Thoracic aorta (tissue), 2 donors: ENCODE data around the gene RNF111. TPM values are rescaled to one million over a fixed set of nuclear protein-coding genes. Genes with fewer than 3 reads are reported as not detected.

Experiments used
- ATAC-seq: fragments of 150-250 bp; one replicate; pipeline ENCODE4 v1.8.0; 2017; ENCODE audit warnings: low read depth; ENCODE audit not compliant: insufficient number of reproducible peaks, low FRiP score
- DNase-seq: peaks from one replicate; pipeline ENCODE4 v3.0.0-alpha.2; 2020; ENCODE audit warnings: low spot score
- H3K27ac ChIP-seq, 2 donors: fragments of 200-600 bp; sonication (generic); 1 replicate in 1 of 2; 2 replicates in 1 of 2; pipeline ENCODE4 v1.5.1; 2016; ENCODE audit warnings: mild to moderate bottlenecking in 2 of 2, moderate library complexity in 2 of 2
- H3K27me3 ChIP-seq: fragments of 200-600 bp; sonication (generic); replicated peaks from 2 replicates; pipeline ENCODE4 v1.6.0; 2016; ENCODE audit warnings: mild to moderate bottlenecking; ENCODE audit not compliant: insufficient read depth
- H3K36me3 ChIP-seq: fragments of 200-600 bp; sonication (generic); one replicate; pipeline ENCODE4 v1.5.1; 2016
- H3K4me1 ChIP-seq, 2 donors: fragments of 200-600 bp; sonication (generic); 1 replicate in 1 of 2; 2 replicates in 1 of 2; pipeline versions ENCODE4 v1.5.1 to v1.6.0; 2016; ENCODE audit warnings: low read depth in 2 of 2, mild to moderate bottlenecking in 1 of 2; ENCODE audit not compliant: control insufficient read depth in 1 of 2
- H3K4me3 ChIP-seq: fragments of 200-600 bp; sonication (generic); 2 replicates; pipeline ENCODE4 v1.5.1; 2016; ENCODE audit warnings: mild to moderate bottlenecking
- H3K9me3 ChIP-seq: fragments of 200-600 bp; sonication (generic); 2 replicates; pipeline ENCODE4 v1.5.1; 2016
- CTCF ChIP-seq: fragments of 200-600 bp; sonication (generic); IDR thresholded peaks from one replicate; pipeline ENCODE4 v1.5.1; 2019; ENCODE audit warnings: antibody characterized with exemption
- total RNA-seq, 2 donors: library from RNA; depleted of rRNA; stranded (reverse); fragments of >200 nt; gene quantifications; one replicate each; pipeline versions ENCODE4 v1.1.0 to v1.2.3, GENCODE V29; 2016

Gene RNF111
- total RNA-seq, 2 donors from 2014 or later: 33.8 to 34.1 TPM

DNA sequence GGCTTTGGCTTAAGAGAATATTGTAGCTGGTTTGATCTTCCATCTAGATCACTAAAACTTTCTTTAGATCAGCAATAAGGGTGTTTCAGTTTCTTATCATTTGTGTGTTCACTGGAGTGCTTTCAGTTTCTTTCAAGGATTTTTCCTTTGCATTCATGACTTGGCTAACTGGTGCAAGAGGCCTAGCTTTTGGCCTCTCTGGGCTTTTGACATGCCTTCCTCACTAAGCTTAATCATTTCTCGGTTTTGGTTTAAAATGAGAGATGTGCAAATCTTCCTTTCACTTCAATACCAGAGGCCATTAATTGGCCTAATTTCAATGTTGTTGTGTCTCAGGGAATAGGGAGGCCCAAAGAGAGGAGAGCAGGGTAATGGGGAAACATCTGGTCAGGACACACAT lies 87.1 kb downstream of the RNF111 start:
- no peak overlapping the region for H3K27ac ChIP-seq
- no peaks in the 10 kb centered on the region for H3K4me1 ChIP-seq
- H3K36me3 ChIP-seq: peaks cover 7% of the 10 kb centered on the region
- DNase-seq (no peak), ATAC-seq (no peak)
- H3K9me3 ChIP-seq: peaks cover 2% of the 10 kb centered on the region
- TF ChIP-seq CTCF: no peak
- no peaks in the 10 kb centered on the region for H3K27me3 ChIP-seq
- H3K4me3 ChIP-seq: no peak overlapping the region

GRCh38 chr15:59087731-59088130 lies 100.3 kb downstream of the RNF111 start:
- no peaks in the 10 kb centered on the region for H3K9me3 ChIP-seq
- no peaks in the 10 kb centered on the region for H3K27me3 ChIP-seq
- H3K27ac ChIP-seq: no peak overlapping the region
- no peaks in the 10 kb centered on the region for H3K4me1 ChIP-seq
- peaks cover 39% of the 10 kb centered on the region for H3K36me3 ChIP-seq
- no peak for ATAC-seq
- DNase-seq: no peak
- no peak overlapping the region for H3K4me3 ChIP-seq
- TF ChIP-seq CTCF: no peak

GRCh38 chr15:59094077-59094476 lies 106.6 kb downstream of the RNF111 start:
- peaks cover 51% of the 10 kb centered on the region for H3K36me3 ChIP-seq
- no peak overlapping the region for H3K4me3 ChIP-seq
- no peaks in the 10 kb centered on the region for H3K27me3 ChIP-seq
- no peak for TF ChIP-seq CTCF
- no peak overlapping the region for H3K27ac ChIP-seq
- H3K9me3 ChIP-seq: no peaks in the 10 kb centered on the region
- ATAC-seq: no peak
- DNase-seq: no peak
- no peaks in the 10 kb centered on the region for H3K4me1 ChIP-seq

DNA sequence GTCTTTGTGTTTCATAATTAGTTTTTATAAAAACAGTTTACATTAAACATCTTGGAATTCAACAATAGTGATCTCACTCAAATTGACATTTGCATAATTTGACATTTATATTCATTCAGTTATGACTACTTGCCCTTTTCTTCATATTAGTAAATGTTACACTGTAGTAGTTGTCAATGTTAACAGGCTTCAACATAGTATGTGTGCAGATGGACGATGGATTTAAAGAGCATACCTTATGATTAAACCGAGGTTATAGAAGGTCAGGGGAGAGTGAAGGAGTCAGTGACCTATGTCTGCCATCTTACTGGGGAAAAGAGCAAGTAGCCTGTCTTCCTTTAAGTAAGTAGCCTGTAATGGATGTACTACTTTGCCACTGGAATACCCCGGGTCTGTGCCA lies 109.0 kb downstream of the RNF111 start:
- Histone ChIP-seq H3K36me3 (peaks cover 44% of the 10 kb centered on the region), H3K27me3 (no peaks in the 10 kb centered on the region)
- no peak for ATAC-seq

GRCh38 chr15:59099162-59099685 lies 111.8 kb downstream of the RNF111 start:
- Histone ChIP-seq H3K4me3 (no peak overlapping the region), H3K27me3 (no peaks in the 10 kb centered on the region), H3K4me1 (no peaks in the 10 kb centered on the region), H3K36me3 (peaks cover 28% of the 10 kb centered on the region), H3K27ac (no peak overlapping the region), H3K9me3 (no peaks in the 10 kb centered on the region)
- DNase-seq: no peak
- no peak for TF ChIP-seq CTCF
- no peak for ATAC-seq

More for the DNA sequence above, 109.0 kb downstream of the RNF111 start:
- DNase-seq: no peak
- Histone ChIP-seq H3K27ac (no peak overlapping the region), H3K4me3 (no peak overlapping the region), H3K9me3 (no peaks in the 10 kb centered on the region), H3K4me1 (no peaks in the 10 kb centered on the region)
- no peak for TF ChIP-seq CTCF
